H1 (cell line): ENCODE data around the gene PAQR5.

Source experiments
- CHD1 ChIP-seq: IDR thresholded peaks from 2 replicates; pipeline ENCODE4 v1.6.1; 2012; ENCODE audit warnings: low read depth, low read length, improper control_type of control experiment
- EZH2 ChIP-seq: fragments of 200-600 bp; sonication (generic); IDR thresholded peaks from 2 replicates; pipeline ENCODE4 v1.7.1; 2012; ENCODE audit warnings: low read depth, mild to moderate bottlenecking, moderate library complexity, low read length, inconsistent platforms; ENCODE audit not compliant: severe bottlenecking
- GABPA ChIP-seq: IDR thresholded peaks from 2 replicates; pipeline ENCODE4 v1.6.1; 2011; ENCODE audit warnings: mild to moderate bottlenecking, low read length, moderate library complexity, borderline replicate concordance; ENCODE audit not compliant: insufficient read depth
- POLR2A ChIP-seq, 2 experiments: IDR thresholded peaks; 1 replicate in 1 of 2; 2 replicates in 1 of 2; pipeline ENCODE4 v1.6.1; 2011; ENCODE audit warnings: low read depth in 2 of 2, low read length in 2 of 2, mild to moderate bottlenecking in 2 of 2; ENCODE audit errors: control extremely low read depth in 1 of 2
- POLR2AphosphoS5 ChIP-seq: IDR thresholded peaks from 2 replicates; pipeline ENCODE4 v1.6.1; 2011; ENCODE audit warnings: low read depth, low read length
- RNF2 ChIP-seq: fragments of 200-900, 300-1000 bp; sonication (generic); IDR thresholded peaks from 2 replicates; pipeline ENCODE4 v1.7.1; 2016; ENCODE audit warnings: borderline replicate concordance, low read depth, mild to moderate bottlenecking, antibody characterized with exemption, low read length; ENCODE audit not compliant: poor library complexity, severe bottlenecking; ENCODE audit errors: missing control alignments
- SP1 ChIP-seq: IDR thresholded peaks from 2 replicates; pipeline ENCODE4 v1.6.1; 2011; ENCODE audit warnings: low read depth, low read length
- SP4 ChIP-seq: IDR thresholded peaks from 2 replicates; pipeline ENCODE4 v1.6.1; 2012; ENCODE audit warnings: low read length, inconsistent platforms
- TCF12 ChIP-seq: IDR thresholded peaks from 2 replicates; pipeline ENCODE4 v1.6.1; 2011; ENCODE audit warnings: low read depth, mild to moderate bottlenecking, low read length
- YY1 ChIP-seq: IDR thresholded peaks from 2 replicates; pipeline ENCODE4 v1.6.1; 2011; ENCODE audit warnings: low read depth, mild to moderate bottlenecking, low read length
- TF ChIP-seq, protein P1 (sequence below), 3 experiments: IDR thresholded peaks; 1 replicate in 2 of 3; 2 replicates in 1 of 3; pipeline versions ENCODE4 v1.5.1 to v1.6.1; 2011; ENCODE audit warnings: low read length in 3 of 3, mild to moderate bottlenecking in 3 of 3, inconsistent platforms in 2 of 3, low read depth in 1 of 3, moderate library complexity in 1 of 3; ENCODE audit not compliant: insufficient read depth in 1 of 3; ENCODE audit errors: control extremely low read depth in 1 of 3

DNA sequence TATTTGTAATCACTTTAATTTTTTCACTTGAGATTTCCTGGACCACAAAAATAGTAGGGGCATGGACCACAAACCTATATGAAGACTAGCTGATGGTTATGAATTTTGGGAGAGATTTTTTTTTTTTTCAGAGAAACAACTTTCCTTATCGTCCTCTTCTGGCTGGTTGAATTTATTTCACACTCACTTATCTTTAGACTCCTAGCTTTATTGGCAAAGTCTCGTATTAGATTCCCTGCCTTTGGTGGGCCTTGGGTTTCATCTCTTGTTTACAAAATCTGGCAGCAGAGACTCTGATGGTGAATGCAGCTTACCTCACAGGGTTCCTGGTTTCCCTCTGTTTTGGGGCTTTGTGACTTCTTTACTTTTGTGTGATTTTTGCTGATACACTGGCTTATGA lies 70.9 kb downstream of the PAQR5 start:
- no peak for TF ChIP-seq EZH2
- no peak for TF ChIP-seq GABPA
- no peak for TF ChIP-seq RNF2
- TF ChIP-seq, protein P1, sequence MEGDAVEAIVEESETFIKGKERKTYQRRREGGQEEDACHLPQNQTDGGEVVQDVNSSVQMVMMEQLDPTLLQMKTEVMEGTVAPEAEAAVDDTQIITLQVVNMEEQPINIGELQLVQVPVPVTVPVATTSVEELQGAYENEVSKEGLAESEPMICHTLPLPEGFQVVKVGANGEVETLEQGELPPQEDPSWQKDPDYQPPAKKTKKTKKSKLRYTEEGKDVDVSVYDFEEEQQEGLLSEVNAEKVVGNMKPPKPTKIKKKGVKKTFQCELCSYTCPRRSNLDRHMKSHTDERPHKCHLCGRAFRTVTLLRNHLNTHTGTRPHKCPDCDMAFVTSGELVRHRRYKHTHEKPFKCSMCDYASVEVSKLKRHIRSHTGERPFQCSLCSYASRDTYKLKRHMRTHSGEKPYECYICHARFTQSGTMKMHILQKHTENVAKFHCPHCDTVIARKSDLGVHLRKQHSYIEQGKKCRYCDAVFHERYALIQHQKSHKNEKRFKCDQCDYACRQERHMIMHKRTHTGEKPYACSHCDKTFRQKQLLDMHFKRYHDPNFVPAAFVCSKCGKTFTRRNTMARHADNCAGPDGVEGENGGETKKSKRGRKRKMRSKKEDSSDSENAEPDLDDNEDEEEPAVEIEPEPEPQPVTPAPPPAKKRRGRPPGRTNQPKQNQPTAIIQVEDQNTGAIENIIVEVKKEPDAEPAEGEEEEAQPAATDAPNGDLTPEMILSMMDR (IDR thresholded peaks at IDR 0.05; ENCODE audit: control extremely low read depth in 1 of 3, insufficient read depth in 1 of 3, low read depth in 1 of 3, low read length in 3 of 3) = no peak
- no peak for TF ChIP-seq YY1
- no peak for TF ChIP-seq SP4
- TF ChIP-seq POLR2AphosphoS5 = no peak
- TF ChIP-seq SP1 = no peak
- TF ChIP-seq CHD1 = no peak
- no peak for TF ChIP-seq POLR2A (IDR thresholded peaks at IDR 0.05; ENCODE audit: control extremely low read depth in 1 of 2, low read depth in 2 of 2, low read length in 2 of 2)
- TF ChIP-seq TCF12 = no peak
